ENCODE results near the gene STK36. TPM values are rescaled to one million over a fixed set of nuclear protein-coding genes. Genes with fewer than 3 reads are reported as not detected.

Gene STK36
- total RNA-seq, 1 donor from 2014 or later, result 17.6 TPM

DNA sequence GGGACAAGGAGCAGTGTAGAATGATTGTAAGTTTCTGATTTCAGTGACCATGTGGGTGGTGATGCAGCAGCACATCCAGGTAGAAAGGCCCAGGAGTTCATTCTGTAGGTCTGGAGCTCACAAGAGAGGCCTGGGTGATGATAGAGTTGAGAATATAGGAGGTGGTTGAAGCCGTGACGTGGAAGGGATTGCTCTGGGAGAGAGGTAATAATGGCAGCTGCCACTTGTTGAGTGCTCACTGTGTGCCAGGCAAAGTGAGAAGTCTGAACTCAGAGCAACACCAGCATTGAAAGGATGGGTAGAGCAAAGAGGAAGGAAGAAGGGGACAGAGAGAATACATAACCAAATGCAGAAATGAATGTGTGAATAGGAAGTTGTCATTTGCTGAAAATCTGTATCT lies 42.0 kb downstream of the STK36 start:
- intact Hi-C loops (cut with micrococcal nuclease), result loop anchor here (5.0 kb wide), 2 partner anchors 448 to 493 kb away; partner anchors contain the start of genes NHEJ1 and ZFAND2B

GRCh38 chr2:218716070-218716469 lies 44.2 kb downstream of the STK36 start:
- intact Hi-C loops (cut with micrococcal nuclease), result no loop called here

GRCh38 chr2:218717262-218717661 lies 45.4 kb downstream of the STK36 start:
- intact Hi-C loops (cut with micrococcal nuclease), result no loop called here

- intact Hi-C loops (cut with micrococcal nuclease), result no loop called here
Observed at GRCh38 chr2:218718058-218718457, 46.2 kb downstream of the STK36 start.

DNA sequence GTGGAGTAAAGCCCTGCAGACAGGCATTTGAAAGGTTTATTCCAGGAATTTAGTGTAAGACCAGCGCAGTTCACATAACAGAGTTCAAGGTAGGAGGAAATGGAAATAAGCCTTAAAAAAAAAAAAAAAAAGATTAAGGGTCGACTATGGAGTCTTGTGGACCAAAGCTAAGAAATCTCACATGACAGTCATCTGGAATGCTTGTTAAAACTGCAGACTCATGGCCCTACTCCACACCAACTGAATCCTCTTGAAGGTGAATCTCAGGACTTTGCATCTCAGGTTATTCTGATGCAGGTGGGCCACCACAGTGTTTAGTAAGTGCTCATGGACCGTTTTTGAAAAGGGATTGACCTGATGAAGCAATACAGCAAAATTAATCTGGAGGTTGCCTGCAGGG lies 47.6 kb downstream of the STK36 start:
- intact Hi-C loops (cut with micrococcal nuclease), result no loop called here

DNA sequence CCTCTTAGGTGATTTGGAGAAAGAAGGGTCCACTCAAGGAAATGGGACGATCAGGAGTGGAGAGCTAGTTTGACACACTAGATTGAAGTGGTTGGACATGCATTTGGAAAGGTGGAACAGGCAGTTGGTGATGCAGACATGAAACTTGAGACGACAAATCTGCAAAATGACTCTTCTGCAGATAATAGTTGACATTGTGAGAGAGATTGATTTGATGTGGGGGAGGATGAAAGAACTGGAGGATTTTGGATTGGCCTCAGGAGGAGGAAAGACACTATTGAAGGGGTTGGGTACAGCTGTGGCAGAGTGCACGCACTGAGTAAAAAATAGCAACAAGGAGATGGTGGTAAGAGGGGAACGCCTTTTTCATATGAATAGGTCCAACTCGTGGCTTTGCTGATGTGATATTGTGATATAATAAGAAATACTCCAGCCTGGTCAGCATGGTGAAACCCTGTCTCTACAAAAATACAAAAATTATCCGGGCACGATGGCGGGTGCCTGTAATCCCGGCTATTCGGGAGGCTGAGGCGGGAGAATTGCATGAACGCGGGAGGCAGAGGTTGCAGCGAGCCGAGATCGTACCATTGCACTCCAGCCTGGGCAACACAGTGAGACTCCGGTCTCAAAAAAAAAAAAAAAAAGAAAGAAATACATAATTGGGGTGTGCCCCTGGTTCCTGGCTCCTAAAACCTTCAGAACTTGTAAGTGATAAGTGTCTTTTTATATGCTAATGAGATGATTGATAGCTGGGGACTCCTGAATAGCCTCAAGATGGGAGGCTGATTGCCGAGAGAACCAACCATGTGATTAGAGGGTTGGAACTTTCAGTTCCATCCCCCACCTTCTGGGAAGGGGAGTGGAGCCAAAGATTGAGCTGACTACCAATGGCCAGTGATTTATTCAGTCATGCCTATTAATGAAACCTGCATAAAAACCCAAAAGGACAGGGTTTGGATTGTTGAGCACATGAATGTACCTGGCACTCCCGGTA lies 48.5 kb downstream of the STK36 start:
- intact Hi-C loops (cut with micrococcal nuclease), result no loop called here

DNA sequence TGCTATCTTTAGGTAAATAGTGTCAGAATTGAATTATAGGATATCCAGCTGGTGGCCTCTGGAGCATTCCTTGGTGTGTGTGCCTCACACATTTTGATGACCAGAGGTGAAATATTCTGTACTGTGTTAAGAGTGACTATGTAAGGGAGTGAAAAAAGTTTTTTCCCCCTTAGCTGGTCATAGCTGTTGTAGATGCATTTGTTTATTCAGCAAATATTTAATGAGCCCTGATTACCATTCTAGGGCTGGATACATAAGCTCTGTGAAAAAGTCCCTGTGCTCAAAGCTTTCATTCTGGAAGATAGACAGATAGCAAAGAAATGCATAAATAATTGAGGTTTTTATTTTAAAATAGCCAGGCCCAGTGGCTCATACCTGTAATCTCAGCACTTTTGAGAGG lies 49.6 kb downstream of the STK36 start:
- intact Hi-C loops (cut with micrococcal nuclease), result no loop called here

- intact Hi-C loops (cut with micrococcal nuclease), result no loop called here
Observed at GRCh38 chr2:218721934-218722333, 50.0 kb downstream of the STK36 start.

- intact Hi-C loops (cut with micrococcal nuclease), result no loop called here
Observed at GRCh38 chr2:218722419-218722818, 50.5 kb downstream of the STK36 start.

- intact Hi-C loops (cut with micrococcal nuclease), result no loop called here
Observed at GRCh38 chr2:218722876-218723785, 51.2 kb downstream of the STK36 start.

GRCh38 chr2:218726004-218726574 lies 54.2 kb downstream of the STK36 start:
- intact Hi-C loops (cut with micrococcal nuclease), result no loop called here

DNA sequence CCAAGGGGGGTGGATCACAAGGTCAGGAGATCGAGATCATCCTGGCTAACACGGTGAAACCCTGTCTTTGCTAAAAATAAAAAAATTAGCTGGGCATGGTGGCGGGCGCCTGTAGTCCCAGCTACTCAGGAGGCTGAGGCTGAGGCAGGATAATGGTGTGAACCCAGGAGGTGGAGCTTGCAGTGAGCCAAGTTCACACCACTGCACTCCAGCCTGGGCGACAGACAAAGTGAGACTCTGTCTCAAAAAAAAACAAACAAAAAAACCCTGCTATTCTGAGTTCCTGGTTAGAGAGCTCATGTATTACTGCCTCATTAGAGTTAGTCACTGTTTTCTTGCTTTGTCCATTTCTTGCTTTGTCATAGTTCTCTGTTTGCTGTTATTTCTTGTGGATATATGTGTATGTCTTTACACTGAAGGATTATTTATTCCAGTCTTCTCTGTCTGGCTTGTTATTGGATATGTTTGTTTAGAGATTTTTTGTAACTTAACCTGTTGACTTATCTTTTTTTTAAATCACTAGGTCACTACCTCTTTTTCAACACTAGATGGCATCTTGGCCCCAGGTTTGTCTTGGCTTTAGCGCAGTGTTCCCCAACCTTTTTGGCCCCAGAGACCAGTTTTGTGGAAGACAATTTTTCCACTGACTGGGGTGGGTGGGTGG lies 55.7 kb downstream of the STK36 start:
- intact Hi-C loops (cut with micrococcal nuclease), result loop anchor here (2.0 kb wide), 1 partner anchor 169 kb away; no protein-coding TSS in a partner anchor

DNA sequence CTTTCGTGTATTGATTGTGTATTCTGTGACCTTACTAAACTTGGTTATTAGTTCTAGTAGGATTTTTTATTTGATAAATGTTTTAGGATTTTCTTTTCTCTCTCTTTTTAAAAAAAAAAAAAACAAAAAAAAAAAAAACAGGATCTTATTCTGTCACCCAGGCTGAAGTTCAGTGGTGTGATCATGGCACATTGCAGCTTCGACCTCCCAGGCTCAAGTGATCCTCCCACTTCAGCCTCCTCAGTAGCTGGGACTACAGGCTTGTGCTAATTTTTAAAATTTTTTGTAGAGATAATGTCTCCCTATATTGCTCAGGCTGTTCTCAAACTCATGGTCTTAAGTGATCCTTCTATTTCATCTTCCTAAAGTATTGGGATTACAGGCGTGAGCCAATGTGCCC lies 57.8 kb downstream of the STK36 start:
- intact Hi-C loops (cut with micrococcal nuclease), result loop anchor here (2.0 to 5.0 kb wide), 2 partner anchors 167 to 322 kb away; no protein-coding TSS in a partner anchor

DNA sequence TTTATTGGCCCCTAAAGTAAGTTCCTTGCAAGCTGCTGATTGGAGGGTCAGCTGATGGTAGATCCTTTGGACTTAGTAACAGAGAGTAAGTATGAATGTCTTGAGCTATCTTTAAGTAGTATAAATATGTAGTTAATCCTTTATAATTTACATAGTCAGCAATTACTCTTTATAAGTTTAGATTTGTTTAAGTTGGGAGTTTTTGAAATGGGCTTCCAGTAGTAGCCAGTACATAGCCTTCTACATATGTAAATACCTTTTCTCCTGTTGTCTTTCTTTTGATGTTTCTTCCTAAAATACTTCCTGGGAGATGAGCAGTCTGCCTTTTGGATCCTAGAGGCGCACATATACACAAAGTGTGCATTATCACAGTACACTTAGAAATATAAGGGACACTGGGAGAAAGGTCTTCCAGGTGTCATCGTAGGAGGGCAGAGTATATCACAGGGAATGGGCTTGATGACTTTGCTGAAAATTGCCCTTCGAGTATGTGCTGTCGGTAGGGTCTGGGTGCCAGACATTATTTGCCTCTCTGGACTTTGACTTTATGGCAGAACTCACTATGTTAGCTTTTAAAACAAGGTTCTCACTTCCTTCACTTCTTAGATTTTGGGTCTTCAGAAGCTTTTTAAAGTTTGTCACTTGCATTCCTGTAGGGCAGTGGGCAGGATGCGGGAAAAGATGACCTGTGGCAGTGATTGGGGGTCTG lies 60.3 kb downstream of the STK36 start:
- intact Hi-C loops (cut with micrococcal nuclease), result loop anchor here (5.0 kb wide), 1 partner anchor 325 kb away; no protein-coding TSS in a partner anchor

DNA sequence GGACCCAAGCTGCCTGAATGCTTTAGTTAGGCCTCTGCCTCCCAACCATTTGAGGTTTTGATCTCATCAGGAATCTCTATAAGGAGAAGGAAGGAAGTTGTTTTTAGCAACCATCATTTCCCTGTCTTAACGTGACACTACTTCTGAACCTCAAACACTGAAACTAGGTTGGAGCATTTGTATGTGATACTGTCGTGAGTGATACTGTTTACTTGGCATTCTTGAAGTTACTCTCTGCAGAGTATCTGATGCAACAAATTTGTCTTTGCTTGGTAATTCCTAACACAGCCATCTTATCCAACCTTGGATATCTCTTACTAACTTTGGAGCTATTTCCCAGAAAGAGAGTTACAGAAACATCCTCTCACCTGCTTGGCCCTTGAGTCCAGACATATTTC lies 60.9 kb downstream of the STK36 start:
- intact Hi-C loops (cut with micrococcal nuclease), result loop anchor here (1.0 to 5.0 kb wide), 2 partner anchors 21 to 325 kb away; no protein-coding TSS in a partner anchor

DNA sequence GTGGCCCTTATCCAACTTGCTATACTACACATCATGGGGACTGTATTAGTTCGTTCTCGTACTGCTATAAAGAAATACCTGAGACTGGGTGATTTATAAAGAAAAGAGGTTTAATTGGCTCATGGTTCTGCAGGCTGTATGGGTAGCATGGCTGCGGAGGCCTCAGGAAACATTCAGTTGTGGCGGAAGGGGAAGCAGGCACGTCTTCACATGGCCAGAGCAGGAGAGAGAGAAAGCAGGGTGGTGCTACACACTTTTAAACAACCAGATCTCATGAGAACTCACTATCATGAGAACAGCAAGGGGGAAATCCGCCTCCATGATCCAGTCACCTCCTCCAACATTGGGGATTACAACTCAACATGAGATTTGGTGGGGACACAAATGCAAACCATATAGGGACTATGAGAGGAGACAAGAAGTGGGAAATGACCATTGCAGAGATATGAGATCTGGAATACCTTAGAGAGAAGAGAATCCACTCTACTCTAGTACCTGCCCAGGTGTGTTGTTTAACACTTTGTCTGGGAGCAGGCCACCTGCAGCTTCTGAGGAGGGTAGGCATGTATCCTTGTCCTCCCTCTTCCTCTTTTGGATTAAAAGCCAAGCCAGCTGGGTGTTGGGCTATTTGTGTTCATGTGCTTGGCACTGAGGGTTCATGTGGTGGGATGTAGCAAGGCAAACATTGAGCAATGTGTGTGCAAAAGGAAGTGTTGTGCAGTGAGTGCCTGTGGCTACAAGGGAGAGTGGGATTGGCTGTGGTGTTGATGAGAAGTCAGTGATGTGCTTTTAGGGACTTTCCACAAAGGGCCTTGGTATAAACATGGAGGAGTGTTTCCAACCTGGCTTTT lies 61.5 kb downstream of the STK36 start:
- intact Hi-C loops (cut with micrococcal nuclease), result loop anchor here (1.0 to 5.0 kb wide), 2 partner anchors 22 to 326 kb away; no protein-coding TSS in a partner anchor

DNA sequence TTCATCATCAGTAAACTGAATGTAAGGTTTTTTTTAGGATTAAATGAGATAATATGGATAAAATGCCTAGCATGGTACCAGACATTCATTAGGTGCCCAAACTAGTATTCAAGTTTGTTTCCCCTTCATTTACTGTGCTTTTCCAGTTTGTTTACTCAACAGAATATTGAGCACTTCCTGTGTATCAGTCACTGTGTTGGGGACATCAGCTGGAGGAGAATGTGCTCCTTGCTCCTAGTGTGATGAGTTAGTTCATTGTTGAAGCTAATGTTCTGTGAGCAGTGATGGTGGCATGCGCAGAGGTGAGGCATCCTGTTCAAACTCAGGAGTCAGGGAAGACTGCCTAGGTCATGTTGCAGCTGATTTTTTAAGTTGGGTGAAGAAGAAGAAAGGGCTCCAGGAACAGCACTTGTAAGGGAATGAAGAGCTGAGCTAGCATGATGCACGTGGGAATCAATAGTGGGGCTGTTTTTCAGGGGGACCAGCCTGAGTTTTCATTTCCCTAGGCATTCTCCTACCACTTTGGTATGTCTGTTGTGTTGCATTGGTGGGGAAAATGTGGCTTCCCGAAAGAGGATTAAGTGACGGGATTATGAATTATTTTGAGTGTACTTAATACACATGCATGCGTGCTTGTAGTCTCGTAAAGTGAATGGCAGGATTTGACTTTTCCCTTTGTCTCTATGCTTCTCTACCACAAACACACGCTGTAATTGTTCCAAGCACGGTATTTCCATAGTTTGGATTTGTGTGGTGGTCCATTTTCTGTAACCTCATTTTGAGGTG lies 62.5 kb downstream of the STK36 start:
- intact Hi-C loops (cut with micrococcal nuclease), result loop anchor here (5.0 kb wide), 1 partner anchor 327 kb away; no protein-coding TSS in a partner anchor

GRCh38 chr2:218736531-218736930 lies 64.6 kb downstream of the STK36 start:
- intact Hi-C loops (cut with micrococcal nuclease), result no loop called here

Data from T-helper 1 cell treated with Interleukin-12 subunit alpha and Interleukin-12 subunit beta and Interleukin-4 antibody, amounts not matched to agents 30 ng/mL and 1 ng/mL, for 36 hours (primary cell).